HEK293 (cell line): ENCODE data around the gene DST.
A peak's percentile ranks its signal among the peaks of the same experiment; 100 is the strongest.

Experiments used
- FEZF1 ChIP-seq: fragments of 450-650 bp; formaldehyde crosslinking; IDR thresholded peaks from 2 replicates; pipeline ENCODE4 v1.5.1; 2016; ENCODE audit warnings: missing biosample characterization, missing genetic modification characterization
- GFI1B ChIP-seq: fragments of 450-650 bp; formaldehyde crosslinking; IDR thresholded peaks from 2 replicates; pipeline ENCODE4 v1.5.1; 2016; ENCODE audit warnings: missing biosample characterization, missing genetic modification characterization
- HOXC10 ChIP-seq: sonication (generic); formaldehyde crosslinking; IDR thresholded peaks from 2 replicates; pipeline ENCODE4 v1.8.1; 2023; ENCODE audit warnings: mild to moderate bottlenecking, missing genetic modification reagents
- KLF8 ChIP-seq: fragments of 450-650 bp; formaldehyde crosslinking; IDR thresholded peaks from 2 replicates; pipeline ENCODE4 v1.5.1; 2016; ENCODE audit warnings: missing biosample characterization, missing genetic modification characterization
- PRDM10 ChIP-seq: fragments of 450-650 bp; formaldehyde crosslinking; IDR thresholded peaks from 2 replicates; pipeline ENCODE4 v1.5.1; 2016; ENCODE audit warnings: missing biosample characterization, missing genetic modification characterization
- SP7 ChIP-seq: fragments of 450-650 bp; formaldehyde crosslinking; IDR thresholded peaks from 2 replicates; pipeline ENCODE4 v1.5.1; 2016; ENCODE audit warnings: missing biosample characterization, missing genetic modification characterization
- ZBTB10 ChIP-seq: fragments of 450-650 bp; formaldehyde crosslinking; IDR thresholded peaks from 2 replicates; pipeline ENCODE4 v1.5.1; 2016; ENCODE audit warnings: missing biosample characterization, missing genetic modification characterization
- ZBTB44 ChIP-seq: fragments of 450-650 bp; IDR thresholded peaks from 2 replicates; pipeline ENCODE4 v1.5.1; 2018; ENCODE audit warnings: missing biosample characterization, mild to moderate bottlenecking, missing genetic modification characterization
- ZBTB49 ChIP-seq: fragments of 450-650 bp; formaldehyde crosslinking; IDR thresholded peaks from 2 replicates; pipeline ENCODE4 v1.5.1; 2016; ENCODE audit warnings: missing biosample characterization, missing genetic modification characterization, low read depth
- ZBTB7A ChIP-seq: fragments of 450-650 bp; formaldehyde crosslinking; IDR thresholded peaks from 2 replicates; pipeline ENCODE4 v1.5.1; 2016; ENCODE audit warnings: low read depth, missing biosample characterization, missing genetic modification characterization
- ZNF148 ChIP-seq: fragments of 450-650 bp; formaldehyde crosslinking; IDR thresholded peaks from 2 replicates; pipeline ENCODE4 v1.5.0; 2017; ENCODE audit warnings: missing biosample characterization, missing genetic modification characterization, borderline replicate concordance
- ZNF157 ChIP-seq: fragments of 450-650 bp; formaldehyde crosslinking; IDR thresholded peaks from 2 replicates; pipeline ENCODE4 v1.5.1; 2016; ENCODE audit warnings: missing biosample characterization, missing genetic modification characterization
- ZNF211 ChIP-seq: fragments of 450-650 bp; formaldehyde crosslinking; IDR thresholded peaks from 2 replicates; pipeline ENCODE4 v1.5.1; 2016; ENCODE audit warnings: low read depth, missing biosample characterization, missing genetic modification characterization
- ZNF23 ChIP-seq: fragments of 450-650 bp; formaldehyde crosslinking; IDR thresholded peaks from 2 replicates; pipeline ENCODE4 v1.5.1; 2016; ENCODE audit warnings: missing biosample characterization, missing genetic modification characterization, borderline replicate concordance
- ZNF280C ChIP-seq: fragments of 450-650 bp; formaldehyde crosslinking; IDR thresholded peaks from 2 replicates; pipeline ENCODE4 v1.5.1; 2016; ENCODE audit warnings: missing biosample characterization, missing genetic modification characterization
- ZNF324 ChIP-seq: fragments of 450-650 bp; formaldehyde crosslinking; IDR thresholded peaks from 2 replicates; pipeline ENCODE4 v1.5.1; 2016; ENCODE audit warnings: missing biosample characterization, missing genetic modification characterization
- ZNF48 ChIP-seq: fragments of 450-650 bp; formaldehyde crosslinking; IDR thresholded peaks from 2 replicates; pipeline ENCODE4 v1.5.1; 2016; ENCODE audit warnings: missing biosample characterization, missing genetic modification characterization
- ZNF488 ChIP-seq: fragments of 450-650 bp; formaldehyde crosslinking; IDR thresholded peaks from 2 replicates; pipeline ENCODE4 v1.5.1; 2016; ENCODE audit warnings: missing biosample characterization, missing genetic modification characterization
- ZNF585B ChIP-seq: fragments of 450-650 bp; formaldehyde crosslinking; IDR thresholded peaks from 2 replicates; pipeline ENCODE4 v1.5.1; 2016; ENCODE audit warnings: missing biosample characterization, missing genetic modification characterization
- ZNF623 ChIP-seq: fragments of 450-650 bp; formaldehyde crosslinking; IDR thresholded peaks from 2 replicates; pipeline ENCODE4 v1.5.1; 2016; ENCODE audit warnings: missing biosample characterization, missing genetic modification characterization
- ZNF701 ChIP-seq: fragments of 450-650 bp; formaldehyde crosslinking; IDR thresholded peaks from 2 replicates; pipeline ENCODE4 v1.5.1; 2016; ENCODE audit warnings: missing biosample characterization, missing genetic modification characterization
- ZNF777 ChIP-seq: fragments of 450-650 bp; formaldehyde crosslinking; IDR thresholded peaks from 2 replicates; pipeline ENCODE4 v1.5.1; 2017; ENCODE audit warnings: missing biosample characterization, missing genetic modification characterization, borderline replicate concordance
- ZXDB ChIP-seq: fragments of 450-650 bp; formaldehyde crosslinking; IDR thresholded peaks from 2 replicates; pipeline ENCODE4 v1.5.1; 2016; ENCODE audit warnings: missing biosample characterization, missing genetic modification characterization

DST gene

GRCh38 chr6:56649053-56649769 lies 6.5 kb upstream of the DST start (continued):
- TF ChIP-seq PRDM10 (tag by site-specific recombination): no peak
- no peak for TF ChIP-seq KLF8 (tag by site-specific recombination)
- no peak for TF ChIP-seq ZNF23 (tag by site-specific recombination)
- no peak for TF ChIP-seq ZNF701
- TF ChIP-seq ZNF148: no peak
- peak; percentile 49; the same call in 1 of the 2 replicates for TF ChIP-seq ZBTB44 (tag by site-specific recombination)
- TF ChIP-seq ZNF211 (tag by site-specific recombination): no peak
- TF ChIP-seq SP7 (tag by site-specific recombination): peak; percentile 47
- TF ChIP-seq ZNF623: no peak
- TF ChIP-seq ZXDB (tag by site-specific recombination): no peak
- TF ChIP-seq ZNF488 (tag by site-specific recombination): no peak
- TF ChIP-seq ZNF324 (tag by site-specific recombination): no peak
- peak; percentile 39 for TF ChIP-seq FEZF1 (tag by site-specific recombination)
- TF ChIP-seq ZBTB7A: no peak
- no peak for TF ChIP-seq ZNF280C (tag by site-specific recombination)
- no peak for TF ChIP-seq ZBTB10 (tag by site-specific recombination)
- TF ChIP-seq ZNF157 (tag by site-specific recombination): no peak
- no peak for TF ChIP-seq ZBTB49 (tag by site-specific recombination)
- no peak for TF ChIP-seq GFI1B (tag by site-specific recombination)
- no peak for TF ChIP-seq ZNF777 (tag by site-specific recombination)
- TF ChIP-seq ZNF48 (tag by site-specific recombination): no peak
- no peak for TF ChIP-seq ZNF585B (tag by site-specific recombination)
- TF ChIP-seq HOXC10 (CRISPR knock-in tag): no peak
